Omental fat pad (tissue), 4 donors: ENCODE results near the gene CHCHD3. TPM values are rescaled to one million over a fixed set of nuclear protein-coding genes. Genes with fewer than 3 reads are reported as not detected.
"Not testable (repeated sequence)": the region's sequence is repeated elsewhere in the genome, so short reads cannot be mapped to it uniquely, and the experiment has no call there.

Experiments
- ATAC-seq: fragments of 150-250 bp; one replicate; pipeline ENCODE4 v1.9.1; 2016; ENCODE audit warnings: mild to moderate bottlenecking, moderate library complexity; ENCODE audit not compliant: low FRiP score
- DNase-seq: peaks from one replicate; pipeline ENCODE4 v3.0.0-alpha.2; 2019; ENCODE audit warnings: low spot score
- total RNA-seq, 4 donors: library from RNA; depleted of rRNA; stranded (reverse); fragments of >200 nt; gene quantifications; one replicate each; pipeline ENCODE4 v1.1.0, GENCODE V29; 2016
- TF ChIP-seq, protein P1 (sequence below), 3 donors: fragments of 450-650 bp; IDR thresholded peaks; one replicate each; pipeline ENCODE4 v1.5.1; 2016 to 2017; ENCODE audit warnings: antibody characterized with exemption in 3 of 3, mild to moderate bottlenecking in 3 of 3, moderate library complexity in 2 of 3

The CHCHD3 gene
- total RNA-seq, 4 donors from 2014 or later: 53.0 to 63.1 (median 56.5) TPM

DNA sequence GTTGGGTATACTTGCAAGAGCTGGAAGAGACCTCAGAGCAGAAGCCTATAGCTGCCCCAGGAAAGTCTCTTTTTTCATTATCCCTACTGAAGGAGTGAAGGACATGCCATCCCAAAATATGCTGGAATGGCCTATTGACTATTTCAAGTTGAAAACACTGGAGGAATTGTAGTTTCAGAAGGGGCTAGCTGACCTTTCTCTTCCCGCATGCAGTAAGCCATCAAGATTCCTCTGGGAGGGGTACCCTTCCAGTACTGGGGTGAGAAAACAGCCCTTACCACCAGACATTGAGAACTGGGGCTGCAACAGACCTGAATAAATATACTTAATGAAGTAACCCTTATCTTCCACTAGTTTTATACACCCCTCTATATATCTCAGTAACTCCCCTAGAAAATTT, 41.7 kb downstream of the CHCHD3 start:
- TF ChIP-seq, protein P1, sequence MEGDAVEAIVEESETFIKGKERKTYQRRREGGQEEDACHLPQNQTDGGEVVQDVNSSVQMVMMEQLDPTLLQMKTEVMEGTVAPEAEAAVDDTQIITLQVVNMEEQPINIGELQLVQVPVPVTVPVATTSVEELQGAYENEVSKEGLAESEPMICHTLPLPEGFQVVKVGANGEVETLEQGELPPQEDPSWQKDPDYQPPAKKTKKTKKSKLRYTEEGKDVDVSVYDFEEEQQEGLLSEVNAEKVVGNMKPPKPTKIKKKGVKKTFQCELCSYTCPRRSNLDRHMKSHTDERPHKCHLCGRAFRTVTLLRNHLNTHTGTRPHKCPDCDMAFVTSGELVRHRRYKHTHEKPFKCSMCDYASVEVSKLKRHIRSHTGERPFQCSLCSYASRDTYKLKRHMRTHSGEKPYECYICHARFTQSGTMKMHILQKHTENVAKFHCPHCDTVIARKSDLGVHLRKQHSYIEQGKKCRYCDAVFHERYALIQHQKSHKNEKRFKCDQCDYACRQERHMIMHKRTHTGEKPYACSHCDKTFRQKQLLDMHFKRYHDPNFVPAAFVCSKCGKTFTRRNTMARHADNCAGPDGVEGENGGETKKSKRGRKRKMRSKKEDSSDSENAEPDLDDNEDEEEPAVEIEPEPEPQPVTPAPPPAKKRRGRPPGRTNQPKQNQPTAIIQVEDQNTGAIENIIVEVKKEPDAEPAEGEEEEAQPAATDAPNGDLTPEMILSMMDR (IDR thresholded peaks at IDR 0.05): no peak
- DNase-seq (no peak), ATAC-seq (no peak)

DNA sequence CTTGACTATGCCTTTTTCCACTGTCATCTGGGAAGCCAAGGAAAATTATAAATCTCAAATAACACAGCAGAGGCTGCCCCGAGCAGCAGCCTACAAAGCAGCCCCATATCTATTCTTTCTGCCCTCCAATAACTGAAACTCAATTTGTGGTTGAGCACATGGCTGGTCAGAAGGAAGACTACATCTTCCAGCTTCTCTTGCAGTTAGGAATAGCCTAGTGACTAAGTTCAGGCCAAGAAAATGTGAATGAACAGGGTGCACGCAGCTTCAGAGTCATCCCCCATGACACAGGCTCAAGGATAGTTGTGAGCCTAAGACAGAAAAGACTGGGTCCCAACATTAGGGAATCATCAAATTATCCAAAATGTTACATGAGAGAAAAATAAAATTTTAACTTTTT, 42.3 kb downstream of the CHCHD3 start:
- DNase-seq (no peak), ATAC-seq (no peak)
- TF ChIP-seq, protein P1 (IDR thresholded peaks at IDR 0.05): no peak

DNA sequence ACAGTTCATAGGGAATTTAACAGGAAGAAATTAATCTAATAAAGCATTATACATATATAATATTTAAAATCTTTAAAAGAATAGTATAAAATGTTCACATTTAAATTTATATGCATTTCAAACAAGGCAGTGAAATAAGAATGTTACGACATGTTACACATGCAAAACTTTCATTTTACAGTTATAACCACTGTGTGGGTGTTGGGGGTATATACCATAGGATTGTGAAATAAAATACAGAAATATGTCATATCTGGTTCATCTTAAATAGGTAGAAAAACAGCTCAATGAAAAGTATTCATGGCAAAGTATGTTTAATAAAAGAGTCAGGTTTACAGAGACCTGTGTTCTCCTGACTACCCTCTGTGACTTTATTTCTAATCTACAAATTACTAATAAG, 45.6 kb downstream of the CHCHD3 start:
- ATAC-seq: no peak
- no peak for DNase-seq
- TF ChIP-seq, protein P1 (IDR thresholded peaks at IDR 0.05): no peak

DNA sequence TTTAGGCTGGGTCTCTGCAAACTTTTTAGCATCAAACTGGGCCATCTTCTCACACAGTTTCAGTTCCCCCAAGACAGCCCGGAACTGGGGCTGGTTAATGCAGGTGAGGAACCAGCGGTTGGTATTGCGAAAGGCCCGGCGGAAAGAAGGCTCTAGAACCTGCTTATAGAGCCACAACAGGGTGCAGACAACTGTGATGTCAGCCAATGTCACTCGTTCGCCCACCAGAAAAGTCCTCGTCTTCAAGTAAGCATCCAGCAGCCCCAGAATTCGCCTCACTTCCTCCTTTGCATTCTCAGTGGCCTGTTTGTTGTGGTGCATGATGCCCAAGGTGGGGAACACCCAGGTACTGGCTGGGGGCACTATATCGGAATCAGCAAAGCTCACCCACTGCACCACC, 46.6 kb downstream of the CHCHD3 start:
- not testable (repeated sequence) for ATAC-seq, DNase-seq

DNA sequence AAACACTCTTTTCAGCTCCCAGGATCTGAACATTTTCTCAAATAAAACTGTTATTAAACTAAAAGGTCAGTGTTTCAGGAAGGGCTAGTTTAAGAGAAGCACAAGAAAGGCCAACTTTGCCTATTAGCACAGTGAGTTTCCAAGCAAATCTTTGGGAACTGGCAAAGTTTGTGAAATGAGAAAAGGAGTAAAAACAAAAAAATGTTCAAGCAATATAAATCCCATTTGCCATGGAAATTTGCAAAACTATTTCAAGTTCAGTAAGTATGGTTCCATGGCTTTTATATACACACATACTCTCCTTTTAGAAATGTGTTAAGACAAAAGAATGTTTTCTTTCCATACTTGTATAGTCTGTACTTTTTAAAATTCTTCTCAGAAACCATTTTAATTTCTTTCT, 51.5 kb downstream of the CHCHD3 start:
- ATAC-seq: no peak
- TF ChIP-seq, protein P1 (IDR thresholded peaks at IDR 0.05): no peak

DNA sequence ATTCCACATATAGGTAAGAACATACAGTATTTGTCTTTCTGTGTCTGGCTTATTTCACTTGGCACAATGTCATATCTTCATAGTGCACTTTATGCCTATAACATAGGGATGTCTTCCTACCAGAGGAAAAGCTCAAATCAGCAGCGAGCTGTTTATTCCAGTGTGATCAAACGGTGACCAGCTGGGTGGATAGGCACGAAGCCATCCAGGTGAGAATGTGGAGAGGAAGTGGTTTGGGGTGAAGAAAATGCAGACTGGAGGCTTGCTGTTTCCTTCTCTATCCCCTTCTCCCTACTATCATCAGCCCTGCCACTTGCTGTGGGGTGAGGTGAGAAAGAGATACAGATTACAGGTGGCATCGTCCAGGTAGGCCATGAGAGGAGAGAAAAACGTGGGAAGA, 52.4 kb downstream of the CHCHD3 start:
- TF ChIP-seq, protein P1 (IDR thresholded peaks at IDR 0.05): no peak
- DNase-seq (no peak), ATAC-seq (no peak)

More for the DNA sequence above, 51.5 kb downstream of the CHCHD3 start:
- no peak for DNase-seq

DNA sequence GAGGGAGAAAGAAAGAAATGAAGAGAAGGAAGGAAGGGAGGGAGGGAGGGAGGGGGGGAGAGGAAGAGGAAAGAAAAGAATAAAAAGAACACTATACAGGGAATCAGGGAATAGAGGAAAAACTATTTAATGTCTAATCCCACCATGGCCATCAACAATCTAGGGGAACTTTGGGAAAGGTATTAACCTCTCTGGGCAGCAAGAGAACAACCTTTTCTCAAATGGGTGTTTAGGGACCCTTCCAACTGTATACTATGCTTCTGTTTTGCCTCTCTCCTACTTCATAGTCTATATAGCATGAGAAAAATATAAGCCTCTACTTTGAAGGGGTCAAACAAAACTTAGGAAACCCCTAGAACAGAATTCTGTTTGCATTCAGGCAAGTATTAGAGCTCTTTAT, 54.5 kb downstream of the CHCHD3 start:
- ATAC-seq (no peak), DNase-seq (no peak)
- TF ChIP-seq, protein P1 (IDR thresholded peaks at IDR 0.05): no peak
